Measurements from ENCODE around the gene SYNE3.

DNA sequence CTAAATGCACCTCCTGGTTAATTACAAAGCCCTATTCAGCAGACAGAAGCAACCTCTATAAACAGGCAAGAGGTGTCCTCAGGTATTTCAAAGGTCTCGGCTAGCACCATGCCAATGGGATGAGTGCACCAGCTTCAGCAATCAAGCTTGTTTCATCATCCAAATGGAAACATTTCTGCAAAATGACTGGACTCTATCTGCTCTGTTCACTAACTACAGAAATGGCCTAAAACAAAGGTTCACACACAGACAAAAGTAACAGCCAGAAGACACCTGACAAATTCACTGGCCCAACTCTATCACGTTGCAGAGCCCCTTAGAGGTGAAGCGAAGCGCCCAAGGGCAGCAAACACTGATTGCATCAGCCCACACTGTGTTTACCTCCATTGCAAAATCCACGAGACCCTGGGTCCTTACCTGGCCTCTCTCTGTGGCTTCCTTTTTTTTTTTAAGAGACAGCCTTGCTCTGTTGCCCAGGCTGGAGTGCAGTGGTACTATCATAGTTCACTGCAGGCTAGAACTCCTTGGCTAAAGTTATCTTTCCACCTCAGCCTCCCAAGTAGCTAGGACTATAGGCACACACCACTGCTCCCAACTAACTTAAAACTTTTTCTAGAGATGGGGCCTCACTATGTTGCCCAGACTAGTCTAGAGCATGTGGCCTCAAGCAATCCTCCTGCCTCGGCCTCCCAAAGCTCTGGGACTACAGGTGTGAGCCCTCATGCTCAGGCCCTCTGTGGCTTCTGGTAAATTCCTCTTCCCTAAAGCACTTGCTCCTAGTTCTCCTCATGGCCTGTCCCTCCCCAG, 8.5 kb upstream of the SYNE3 start:
- TF ChIP-seq, protein P1, sequence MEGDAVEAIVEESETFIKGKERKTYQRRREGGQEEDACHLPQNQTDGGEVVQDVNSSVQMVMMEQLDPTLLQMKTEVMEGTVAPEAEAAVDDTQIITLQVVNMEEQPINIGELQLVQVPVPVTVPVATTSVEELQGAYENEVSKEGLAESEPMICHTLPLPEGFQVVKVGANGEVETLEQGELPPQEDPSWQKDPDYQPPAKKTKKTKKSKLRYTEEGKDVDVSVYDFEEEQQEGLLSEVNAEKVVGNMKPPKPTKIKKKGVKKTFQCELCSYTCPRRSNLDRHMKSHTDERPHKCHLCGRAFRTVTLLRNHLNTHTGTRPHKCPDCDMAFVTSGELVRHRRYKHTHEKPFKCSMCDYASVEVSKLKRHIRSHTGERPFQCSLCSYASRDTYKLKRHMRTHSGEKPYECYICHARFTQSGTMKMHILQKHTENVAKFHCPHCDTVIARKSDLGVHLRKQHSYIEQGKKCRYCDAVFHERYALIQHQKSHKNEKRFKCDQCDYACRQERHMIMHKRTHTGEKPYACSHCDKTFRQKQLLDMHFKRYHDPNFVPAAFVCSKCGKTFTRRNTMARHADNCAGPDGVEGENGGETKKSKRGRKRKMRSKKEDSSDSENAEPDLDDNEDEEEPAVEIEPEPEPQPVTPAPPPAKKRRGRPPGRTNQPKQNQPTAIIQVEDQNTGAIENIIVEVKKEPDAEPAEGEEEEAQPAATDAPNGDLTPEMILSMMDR (conservative IDR thresholded peaks at IDR 0.05): no peak
- TF ChIP-seq EZH2 (IDR thresholded peaks at IDR 0.05; ENCODE audit: low read depth): no peak
